HepG2 (cell line): ENCODE measurements around the gene UCKL1. TPM values are rescaled to one million over a fixed set of nuclear protein-coding genes. Genes with fewer than 3 reads are reported as not detected.

ENCODE experiments used
- ARNTL ChIP-seq: sonication (generic); formaldehyde crosslinking; IDR thresholded peaks from 2 replicates; pipeline ENCODE4 v1.4.0; 2020; ENCODE audit warnings: mild to moderate bottlenecking, missing genetic modification reagents
- BORCS8-MEF2B ChIP-seq: sonication (generic); formaldehyde crosslinking; IDR thresholded peaks from 2 replicates; pipeline ENCODE4 v1.8.0; 2022; ENCODE audit warnings: mild to moderate bottlenecking, missing genetic modification reagents
- FOXK1 ChIP-seq: sonication (generic); formaldehyde crosslinking; IDR thresholded peaks from 2 replicates; pipeline ENCODE4 v1.4.0; 2020; ENCODE audit warnings: low read depth, missing genetic modification reagents, borderline replicate concordance
- HOXA3 ChIP-seq: sonication (generic); formaldehyde crosslinking; IDR thresholded peaks from 2 replicates; pipeline ENCODE4 v1.5.0; 2020; ENCODE audit warnings: missing genetic modification reagents
- NRL ChIP-seq: sonication (generic); formaldehyde crosslinking; IDR thresholded peaks from 2 replicates; pipeline ENCODE4 v1.5.0; 2020; ENCODE audit warnings: missing genetic modification reagents, mild to moderate bottlenecking, moderate library complexity, borderline replicate concordance
- PPARG ChIP-seq: conservative IDR thresholded peaks from 2 replicates; pipeline ENCODE4 v1.6.1; 2016; ENCODE audit warnings: missing biosample characterization, missing genetic modification reagents
- RAD21 ChIP-seq: fragments of 450-650 bp; formaldehyde crosslinking; IDR thresholded peaks from 2 replicates; pipeline ENCODE4 v1.5.0; 2020; ENCODE audit warnings: mild to moderate bottlenecking
- ZNF572 ChIP-seq: sonication (generic); formaldehyde crosslinking; IDR thresholded peaks from 2 replicates; pipeline ENCODE4 v1.5.1; 2020; ENCODE audit warnings: mild to moderate bottlenecking, missing genetic modification reagents
- polyA plus RNA-seq, 8 experiments: library from polyadenylated mRNA; depleted of rRNA in 3 of 8; stranded (reverse) in 7 of 8; unstranded in 1 of 8; fragments of >200 nt; fragmentation: Illumina TruSeq in 4 of 8; extraction: Trizol in 4 of 8; gene quantifications; 2 replicates each; pipeline versions ENCODE4 v1.2.1 to v1.2.3, GENCODE V29; 2011 to 2016; ENCODE audit warnings: low read depth in 4 of 8, missing spikeins in 1 of 8, mixed read lengths in 1 of 8; ENCODE audit not compliant: insufficient read depth in 1 of 8
- total RNA-seq, 5 experiments: library from RNA; depleted of rRNA; stranded (reverse); fragments of >200 nt; fragmentation: Illumina TruSeq; extraction: Trizol; gene quantifications; 2 replicates each; pipeline ENCODE4 v1.2.3, GENCODE V29; 2016; ENCODE audit warnings: low read depth in 1 of 5
- TF ChIP-seq, protein P1 (sequence below): IDR thresholded peaks from 2 replicates; pipeline ENCODE4 v1.6.1; 2016; ENCODE audit warnings: missing genetic modification reagents, missing compliant biosample characterization
- TF ChIP-seq, protein P2 (sequence below): sonication (generic); formaldehyde crosslinking; IDR thresholded peaks from 2 replicates; pipeline ENCODE4 v1.9.0; 2022; ENCODE audit warnings: missing genetic modification reagents, mild to moderate bottlenecking, borderline replicate concordance
- TF ChIP-seq, protein P3 (sequence below): sonication (generic); formaldehyde crosslinking; IDR thresholded peaks from 2 replicates; pipeline ENCODE4 v1.4.0; 2020; ENCODE audit warnings: mild to moderate bottlenecking, missing genetic modification reagents
- TF ChIP-seq, protein P4 (sequence below): sonication (generic); formaldehyde crosslinking; IDR thresholded peaks from 2 replicates; pipeline ENCODE4 v1.5.1; 2020; ENCODE audit warnings: mild to moderate bottlenecking, missing genetic modification reagents, moderate library complexity
- TF ChIP-seq, protein P5 (sequence below), 2 experiments: sonication (generic) in 1 of 2; formaldehyde crosslinking in 1 of 2; IDR thresholded peaks; 2 replicates each; pipeline versions ENCODE4 v1.6.1 to v1.9.0; 2014 to 2022; ENCODE audit warnings: antibody characterized with exemption in 1 of 2, borderline replicate concordance in 1 of 2, inconsistent platforms in 1 of 2, low read depth in 1 of 2, missing genetic modification reagents in 1 of 2

The UCKL1 gene
- total and polyA plus RNA-seq, 2 of the 13 experiments (the other 11 are each of a cell fraction or from before 2014, with no cell fraction given) = 50.2 to 126 TPM

DNA sequence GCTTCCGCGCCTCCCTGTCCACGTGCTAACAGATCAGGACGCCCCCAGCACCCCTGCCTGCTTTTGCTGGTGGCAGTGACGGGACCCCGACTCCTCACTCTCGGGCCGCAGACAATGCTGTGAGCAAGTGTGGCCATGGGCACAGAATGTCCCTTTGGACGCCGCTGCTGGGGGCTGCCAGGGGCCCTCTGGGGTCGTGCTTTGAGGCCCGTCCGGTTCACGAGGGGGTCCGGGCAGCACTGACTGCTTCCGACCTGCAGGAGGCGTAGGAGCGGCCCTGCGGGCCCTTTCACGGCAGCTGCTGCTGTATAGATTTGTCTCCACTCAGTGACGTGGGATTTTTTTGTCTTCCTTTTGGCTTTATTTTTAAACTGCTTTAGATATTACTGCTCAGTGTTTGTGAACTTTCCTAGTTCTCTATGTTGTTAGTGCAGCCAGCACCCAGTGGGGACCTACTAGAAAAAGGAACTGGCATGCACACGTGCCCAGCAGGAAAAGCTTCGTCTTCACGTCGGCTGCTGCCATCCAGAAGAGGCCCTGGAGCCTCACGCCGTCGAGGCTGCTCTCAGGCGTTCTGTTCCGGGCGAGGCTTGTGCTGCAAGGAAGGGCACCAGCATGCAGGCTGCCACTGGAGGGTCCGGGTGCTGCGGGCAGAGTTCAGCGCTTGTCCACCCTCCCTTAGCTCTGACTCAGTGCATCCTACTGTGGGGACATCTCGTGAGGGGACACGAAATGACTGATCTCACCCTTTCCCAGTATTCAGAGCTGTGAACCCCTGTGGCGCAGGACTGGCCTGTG is 21.7 kb downstream of the UCKL1 start (continued):
- TF ChIP-seq BORCS8-MEF2B (CRISPR knock-in tag) = no peak
- TF ChIP-seq, protein P1, sequence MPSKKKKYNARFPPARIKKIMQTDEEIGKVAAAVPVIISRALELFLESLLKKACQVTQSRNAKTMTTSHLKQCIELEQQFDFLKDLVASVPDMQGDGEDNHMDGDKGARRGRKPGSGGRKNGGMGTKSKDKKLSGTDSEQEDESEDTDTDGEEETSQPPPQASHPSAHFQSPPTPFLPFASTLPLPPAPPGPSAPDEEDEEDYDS (CRISPR knock-in tag) = no peak
- TF ChIP-seq, protein P2, sequence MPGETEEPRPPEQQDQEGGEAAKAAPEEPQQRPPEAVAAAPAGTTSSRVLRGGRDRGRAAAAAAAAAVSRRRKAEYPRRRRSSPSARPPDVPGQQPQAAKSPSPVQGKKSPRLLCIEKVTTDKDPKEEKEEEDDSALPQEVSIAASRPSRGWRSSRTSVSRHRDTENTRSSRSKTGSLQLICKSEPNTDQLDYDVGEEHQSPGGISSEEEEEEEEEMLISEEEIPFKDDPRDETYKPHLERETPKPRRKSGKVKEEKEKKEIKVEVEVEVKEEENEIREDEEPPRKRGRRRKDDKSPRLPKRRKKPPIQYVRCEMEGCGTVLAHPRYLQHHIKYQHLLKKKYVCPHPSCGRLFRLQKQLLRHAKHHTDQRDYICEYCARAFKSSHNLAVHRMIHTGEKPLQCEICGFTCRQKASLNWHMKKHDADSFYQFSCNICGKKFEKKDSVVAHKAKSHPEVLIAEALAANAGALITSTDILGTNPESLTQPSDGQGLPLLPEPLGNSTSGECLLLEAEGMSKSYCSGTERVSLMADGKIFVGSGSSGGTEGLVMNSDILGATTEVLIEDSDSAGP (CRISPR knock-in tag) = 0 out of 2 replicates have a peak, but pooled peaks have one; percentile 24
- no peak for TF ChIP-seq FOXK1 (CRISPR knock-in tag)
- TF ChIP-seq, protein P3, sequence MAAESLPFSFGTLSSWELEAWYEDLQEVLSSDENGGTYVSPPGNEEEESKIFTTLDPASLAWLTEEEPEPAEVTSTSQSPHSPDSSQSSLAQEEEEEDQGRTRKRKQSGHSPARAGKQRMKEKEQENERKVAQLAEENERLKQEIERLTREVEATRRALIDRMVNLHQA (CRISPR knock-in tag) = no peak
- TF ChIP-seq ARNTL (CRISPR knock-in tag) = no peak
- TF ChIP-seq, protein P4, sequence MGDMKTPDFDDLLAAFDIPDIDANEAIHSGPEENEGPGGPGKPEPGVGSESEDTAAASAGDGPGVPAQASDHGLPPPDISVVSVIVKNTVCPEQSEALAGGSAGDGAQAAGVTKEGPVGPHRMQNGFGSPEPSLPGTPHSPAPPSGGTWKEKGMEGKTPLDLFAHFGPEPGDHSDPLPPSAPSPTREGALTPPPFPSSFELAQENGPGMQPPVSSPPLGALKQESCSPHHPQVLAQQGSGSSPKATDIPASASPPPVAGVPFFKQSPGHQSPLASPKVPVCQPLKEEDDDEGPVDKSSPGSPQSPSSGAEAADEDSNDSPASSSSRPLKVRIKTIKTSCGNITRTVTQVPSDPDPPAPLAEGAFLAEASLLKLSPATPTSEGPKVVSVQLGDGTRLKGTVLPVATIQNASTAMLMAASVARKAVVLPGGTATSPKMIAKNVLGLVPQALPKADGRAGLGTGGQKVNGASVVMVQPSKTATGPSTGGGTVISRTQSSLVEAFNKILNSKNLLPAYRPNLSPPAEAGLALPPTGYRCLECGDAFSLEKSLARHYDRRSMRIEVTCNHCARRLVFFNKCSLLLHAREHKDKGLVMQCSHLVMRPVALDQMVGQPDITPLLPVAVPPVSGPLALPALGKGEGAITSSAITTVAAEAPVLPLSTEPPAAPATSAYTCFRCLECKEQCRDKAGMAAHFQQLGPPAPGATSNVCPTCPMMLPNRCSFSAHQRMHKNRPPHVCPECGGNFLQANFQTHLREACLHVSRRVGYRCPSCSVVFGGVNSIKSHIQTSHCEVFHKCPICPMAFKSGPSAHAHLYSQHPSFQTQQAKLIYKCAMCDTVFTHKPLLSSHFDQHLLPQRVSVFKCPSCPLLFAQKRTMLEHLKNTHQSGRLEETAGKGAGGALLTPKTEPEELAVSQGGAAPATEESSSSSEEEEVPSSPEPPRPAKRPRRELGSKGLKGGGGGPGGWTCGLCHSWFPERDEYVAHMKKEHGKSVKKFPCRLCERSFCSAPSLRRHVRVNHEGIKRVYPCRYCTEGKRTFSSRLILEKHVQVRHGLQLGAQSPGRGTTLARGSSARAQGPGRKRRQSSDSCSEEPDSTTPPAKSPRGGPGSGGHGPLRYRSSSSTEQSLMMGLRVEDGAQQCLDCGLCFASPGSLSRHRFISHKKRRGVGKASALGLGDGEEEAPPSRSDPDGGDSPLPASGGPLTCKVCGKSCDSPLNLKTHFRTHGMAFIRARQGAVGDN (CRISPR knock-in tag) = 0 out of 2 replicates have a peak, but pooled peaks have one; percentile 18
- no peak for TF ChIP-seq PPARG (CRISPR knock-in tag)
- TF ChIP-seq HOXA3 (CRISPR knock-in tag) = peak; percentile 16; the same call in 1 of the 2 replicates
- TF ChIP-seq ZNF572 (CRISPR knock-in tag) = no peak
- TF ChIP-seq RAD21 (CRISPR knock-in tag) = peak; percentile 59; the same call in 1 of the 2 replicates
- TF ChIP-seq NRL (CRISPR knock-in tag) = no peak
- TF ChIP-seq, protein P5, sequence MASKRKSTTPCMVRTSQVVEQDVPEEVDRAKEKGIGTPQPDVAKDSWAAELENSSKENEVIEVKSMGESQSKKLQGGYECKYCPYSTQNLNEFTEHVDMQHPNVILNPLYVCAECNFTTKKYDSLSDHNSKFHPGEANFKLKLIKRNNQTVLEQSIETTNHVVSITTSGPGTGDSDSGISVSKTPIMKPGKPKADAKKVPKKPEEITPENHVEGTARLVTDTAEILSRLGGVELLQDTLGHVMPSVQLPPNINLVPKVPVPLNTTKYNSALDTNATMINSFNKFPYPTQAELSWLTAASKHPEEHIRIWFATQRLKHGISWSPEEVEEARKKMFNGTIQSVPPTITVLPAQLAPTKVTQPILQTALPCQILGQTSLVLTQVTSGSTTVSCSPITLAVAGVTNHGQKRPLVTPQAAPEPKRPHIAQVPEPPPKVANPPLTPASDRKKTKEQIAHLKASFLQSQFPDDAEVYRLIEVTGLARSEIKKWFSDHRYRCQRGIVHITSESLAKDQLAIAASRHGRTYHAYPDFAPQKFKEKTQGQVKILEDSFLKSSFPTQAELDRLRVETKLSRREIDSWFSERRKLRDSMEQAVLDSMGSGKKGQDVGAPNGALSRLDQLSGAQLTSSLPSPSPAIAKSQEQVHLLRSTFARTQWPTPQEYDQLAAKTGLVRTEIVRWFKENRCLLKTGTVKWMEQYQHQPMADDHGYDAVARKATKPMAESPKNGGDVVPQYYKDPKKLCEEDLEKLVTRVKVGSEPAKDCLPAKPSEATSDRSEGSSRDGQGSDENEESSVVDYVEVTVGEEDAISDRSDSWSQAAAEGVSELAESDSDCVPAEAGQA (IDR thresholded peaks at IDR 0.05; ENCODE audit: low read depth) = no peak
- TF ChIP-seq, protein P5 (CRISPR knock-in tag; IDR thresholded peaks at IDR 0.05; ENCODE audit: borderline replicate concordance) = no peak
